Mammary epithelial cell (primary cell): ENCODE results near the gene TBC1D22A.

Experiments used
- CTCF ChIP-seq, 2 donors: IDR thresholded peaks in 1 of 2; conservative IDR thresholded peaks in 1 of 2; 2 replicates each; pipeline ENCODE4 v1.5.1; 2011 to 2012; ENCODE audit warnings: inconsistent platforms in 2 of 2, low read length in 2 of 2, mild to moderate bottlenecking in 2 of 2, control low read depth in 1 of 2, low read depth in 1 of 2; ENCODE audit not compliant: insufficient read depth in 1 of 2; ENCODE audit errors: extremely low read depth in 1 of 2
- EZH2 ChIP-seq: IDR thresholded peaks from 2 replicates; pipeline ENCODE4 v1.6.1; 2012; ENCODE audit warnings: low read length, inconsistent platforms, borderline replicate concordance

GRCh38 chr22:46954781-46955180, 192.3 kb downstream of the TBC1D22A start:
- TF ChIP-seq EZH2 (no peak), CTCF (conservative IDR thresholded peaks at IDR 0.05 in 1 of 2, IDR thresholded peaks at IDR 0.05 in 1 of 2; ENCODE audit: extremely low read depth in 1 of 2, insufficient read depth in 1 of 2, low read depth in 1 of 2, low read length in 2 of 2) (no peak)
